GM21528 (cell line): ENCODE results near the gene KIF24.
"Not testable (repeated sequence)": the region's sequence is repeated elsewhere in the genome, so short reads cannot be mapped to it uniquely, and the experiment has no call there.

ENCODE experiments used
- ATAC-seq: cut with Tn5 transposase; IDR thresholded peaks from one replicate; pipeline ENCODE4 v1.9.1; 2021; ENCODE audit warnings: mild to moderate bottlenecking, moderate library complexity; ENCODE audit not compliant: unreplicated experiment, low FRiP score

Gene KIF24, protein sequence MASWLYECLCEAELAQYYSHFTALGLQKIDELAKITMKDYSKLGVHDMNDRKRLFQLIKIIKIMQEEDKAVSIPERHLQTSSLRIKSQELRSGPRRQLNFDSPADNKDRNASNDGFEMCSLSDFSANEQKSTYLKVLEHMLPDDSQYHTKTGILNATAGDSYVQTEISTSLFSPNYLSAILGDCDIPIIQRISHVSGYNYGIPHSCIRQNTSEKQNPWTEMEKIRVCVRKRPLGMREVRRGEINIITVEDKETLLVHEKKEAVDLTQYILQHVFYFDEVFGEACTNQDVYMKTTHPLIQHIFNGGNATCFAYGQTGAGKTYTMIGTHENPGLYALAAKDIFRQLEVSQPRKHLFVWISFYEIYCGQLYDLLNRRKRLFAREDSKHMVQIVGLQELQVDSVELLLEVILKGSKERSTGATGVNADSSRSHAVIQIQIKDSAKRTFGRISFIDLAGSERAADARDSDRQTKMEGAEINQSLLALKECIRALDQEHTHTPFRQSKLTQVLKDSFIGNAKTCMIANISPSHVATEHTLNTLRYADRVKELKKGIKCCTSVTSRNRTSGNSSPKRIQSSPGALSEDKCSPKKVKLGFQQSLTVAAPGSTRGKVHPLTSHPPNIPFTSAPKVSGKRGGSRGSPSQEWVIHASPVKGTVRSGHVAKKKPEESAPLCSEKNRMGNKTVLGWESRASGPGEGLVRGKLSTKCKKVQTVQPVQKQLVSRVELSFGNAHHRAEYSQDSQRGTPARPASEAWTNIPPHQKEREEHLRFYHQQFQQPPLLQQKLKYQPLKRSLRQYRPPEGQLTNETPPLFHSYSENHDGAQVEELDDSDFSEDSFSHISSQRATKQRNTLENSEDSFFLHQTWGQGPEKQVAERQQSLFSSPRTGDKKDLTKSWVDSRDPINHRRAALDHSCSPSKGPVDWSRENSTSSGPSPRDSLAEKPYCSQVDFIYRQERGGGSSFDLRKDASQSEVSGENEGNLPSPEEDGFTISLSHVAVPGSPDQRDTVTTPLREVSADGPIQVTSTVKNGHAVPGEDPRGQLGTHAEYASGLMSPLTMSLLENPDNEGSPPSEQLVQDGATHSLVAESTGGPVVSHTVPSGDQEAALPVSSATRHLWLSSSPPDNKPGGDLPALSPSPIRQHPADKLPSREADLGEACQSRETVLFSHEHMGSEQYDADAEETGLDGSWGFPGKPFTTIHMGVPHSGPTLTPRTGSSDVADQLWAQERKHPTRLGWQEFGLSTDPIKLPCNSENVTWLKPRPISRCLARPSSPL (N-terminal part only)

DNA sequence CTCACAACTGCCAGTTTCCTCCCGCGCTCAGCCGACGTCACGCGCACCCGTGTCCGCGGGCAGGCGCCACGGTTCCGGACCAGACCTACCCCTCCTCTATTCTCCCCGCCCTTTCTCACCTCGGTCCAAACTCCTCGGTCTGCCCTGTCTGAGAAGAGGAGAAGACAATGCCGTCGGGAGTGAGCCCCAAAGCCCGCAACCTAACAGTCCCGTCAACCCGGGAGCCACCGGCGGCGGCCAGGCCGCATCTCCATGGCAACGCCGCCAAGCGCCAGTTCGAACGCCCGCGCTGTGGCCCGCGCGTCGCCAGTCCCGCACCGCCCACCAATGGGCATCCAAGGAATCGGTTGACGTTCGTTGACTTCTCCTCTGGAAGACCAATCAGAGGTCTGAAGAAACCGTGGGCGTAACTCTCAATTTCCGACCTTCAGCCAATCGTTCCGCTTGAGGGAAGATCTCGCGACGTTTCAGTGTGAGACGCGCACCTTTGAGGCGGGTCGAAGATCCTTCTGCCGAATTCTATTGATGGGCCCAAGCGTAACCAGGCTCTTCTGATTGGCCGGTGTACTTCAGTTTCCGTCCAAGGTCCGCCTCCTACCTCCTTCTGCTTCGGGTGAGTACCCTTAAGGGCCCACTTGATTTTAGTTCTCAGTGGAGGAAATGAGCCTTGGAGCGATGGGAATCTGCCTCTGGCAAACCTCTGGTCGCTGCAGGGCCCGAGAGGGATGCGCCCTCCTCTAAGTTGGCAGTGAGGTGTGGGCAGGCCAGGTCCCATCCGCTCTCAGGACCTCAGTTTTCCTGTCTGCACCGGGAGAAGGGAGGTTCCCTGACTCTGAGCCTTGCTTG lies at the start of gene KIF24, which contains the start of gene NUDT2:
KIF24 (minus strand) TSS at position 282 of the 846 bp plus-strand sequence. CDS start 17,922 bp downstream, outside the sequence.
NUDT2 (plus strand) TSS at position 583 of the 846 bp plus-strand sequence. CDS start 9,471 bp downstream, outside the sequence.
- peak; percentile 94 for ATAC-seq

DNA sequence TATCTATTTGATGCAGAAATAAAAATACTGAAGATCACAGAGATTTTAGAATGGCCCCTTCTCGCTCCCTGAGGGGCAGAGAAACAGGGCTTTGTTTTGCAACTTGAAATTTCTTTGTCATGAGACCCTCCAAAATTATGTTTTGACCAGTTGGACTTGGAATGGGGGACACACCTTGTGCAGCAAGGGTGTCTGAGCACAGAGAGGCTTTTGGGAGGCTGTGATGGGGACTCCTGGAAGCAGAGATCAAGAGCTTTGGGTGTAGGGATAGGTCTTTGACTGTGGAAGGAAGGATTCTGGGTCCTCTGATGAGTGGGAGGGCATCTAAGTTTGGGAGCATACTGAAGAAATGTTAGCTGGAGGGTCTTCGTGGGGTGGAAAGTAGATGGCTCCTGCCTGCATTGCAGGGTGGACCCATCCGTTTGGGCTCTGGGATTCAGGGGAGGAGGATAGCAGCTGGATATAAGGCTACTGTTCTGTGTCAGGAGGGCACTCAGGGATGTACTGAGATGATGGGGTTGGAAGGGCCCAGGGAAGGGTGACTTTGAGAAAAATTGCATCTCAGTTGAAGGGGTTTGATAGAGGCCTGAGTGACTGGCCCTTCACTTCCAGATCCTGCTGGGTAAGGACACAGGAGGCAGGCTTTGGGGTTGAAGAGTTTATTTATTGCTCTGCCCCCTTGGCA lies 49.5 kb upstream of the KIF24 start:
- no peak for ATAC-seq

DNA sequence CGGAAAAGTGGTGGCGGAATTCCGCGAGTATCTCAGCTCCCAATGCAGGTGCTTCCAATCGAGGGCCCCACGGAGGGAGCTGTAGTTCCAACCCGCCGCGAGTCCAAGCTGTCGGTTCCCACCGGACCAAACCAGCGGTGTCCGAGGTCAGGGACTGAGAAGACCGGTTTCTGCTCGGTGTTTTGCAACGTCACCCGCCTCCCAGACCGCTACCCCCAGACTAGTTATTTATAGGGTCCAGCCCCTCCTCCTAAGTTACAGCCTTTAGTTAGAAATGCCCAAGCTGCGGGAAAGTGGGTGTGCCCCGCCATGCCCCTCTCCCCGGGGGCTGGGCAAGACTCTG lies 48.3 kb upstream of the KIF24 start:
- ATAC-seq, result no peak

DNA sequence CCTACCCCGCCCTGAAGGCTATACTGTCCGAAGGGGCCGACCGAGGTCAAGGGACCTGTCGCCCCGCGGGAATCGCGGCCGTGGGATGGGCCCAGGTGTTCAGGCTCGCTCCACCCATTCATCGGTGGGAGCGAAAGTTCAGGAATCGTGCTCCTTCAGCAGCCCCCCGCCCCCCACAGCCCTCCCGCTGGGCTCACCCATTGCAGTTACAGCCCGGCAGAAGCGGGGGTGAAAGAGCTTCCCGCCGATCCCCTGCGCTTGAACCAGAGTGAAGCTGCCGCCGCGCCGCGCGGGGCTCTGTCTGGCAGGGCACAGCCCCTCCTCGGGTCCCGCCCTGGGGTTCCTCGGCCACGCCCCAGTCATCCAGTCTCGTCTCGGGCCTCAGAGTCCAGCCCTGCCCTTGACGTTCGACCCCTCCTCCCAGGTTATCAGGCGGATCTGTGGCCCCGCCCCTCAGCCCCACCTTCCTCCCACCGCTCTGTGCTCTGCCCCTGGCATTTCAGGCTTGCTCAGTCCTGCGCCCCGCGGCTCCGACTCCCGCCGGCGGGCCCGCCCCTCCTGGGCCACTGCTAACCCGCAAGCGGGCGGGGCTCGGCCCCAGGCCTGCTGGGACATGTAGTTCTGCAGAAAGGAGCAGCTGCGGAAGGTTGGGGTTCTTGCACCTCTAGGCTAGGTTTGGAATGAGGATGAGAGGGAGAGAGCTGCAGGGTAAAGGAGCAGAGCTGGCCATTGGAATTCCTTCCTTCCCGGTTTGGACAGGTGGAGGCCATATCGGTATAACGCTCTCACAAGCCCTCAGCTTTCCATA lies 47.7 kb upstream of the KIF24 start, which contains the start of gene MYORG:
MYORG (minus strand) TSS at position 303 of the 808 bp plus-strand sequence. CDS start 3,955 bp downstream, outside the sequence.
- peak; percentile 82 for ATAC-seq

- ATAC-seq, result peak; percentile 32
These were observed 47.0 kb upstream of the KIF24 start for GRCh38 chr9:34375901-34376595.

DNA sequence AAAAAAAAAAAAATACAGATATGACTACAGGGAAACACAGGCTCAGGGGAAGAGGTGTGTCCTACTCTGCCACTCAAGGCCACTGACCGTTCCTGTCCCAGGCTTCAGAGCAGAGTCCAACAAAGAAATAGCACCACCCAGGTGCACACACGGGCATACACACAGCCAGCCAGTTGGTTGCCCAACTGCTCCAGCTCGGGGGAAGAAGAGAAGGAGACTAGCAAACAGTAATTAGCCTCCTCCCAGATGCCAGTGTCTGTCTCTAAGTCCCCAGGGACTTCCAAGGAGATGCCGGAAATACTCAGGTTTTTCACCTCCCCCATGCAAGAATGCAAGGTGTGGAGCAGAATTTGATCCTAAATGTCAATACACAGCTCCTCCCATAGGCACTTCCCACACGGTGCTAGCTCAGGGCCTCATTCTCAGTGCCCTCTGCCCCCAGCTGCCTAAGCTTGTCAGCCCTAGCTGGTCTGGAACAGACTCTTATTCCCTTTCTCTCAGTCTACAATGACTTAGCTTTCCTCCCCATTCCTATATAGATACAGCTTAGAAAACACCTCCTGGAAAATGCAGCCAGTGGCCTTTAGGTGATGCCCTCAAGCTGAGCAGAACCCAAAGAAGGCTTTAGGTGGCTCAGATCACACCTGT lies 46.0 kb upstream of the KIF24 start:
- ATAC-seq, result no peak

- ATAC-seq, result no peak
These were observed 45.3 kb upstream of the KIF24 start for GRCh38 chr9:34374339-34374738.

- no peak for ATAC-seq
These were observed 44.7 kb upstream of the KIF24 start for GRCh38 chr9:34373749-34374148.

DNA sequence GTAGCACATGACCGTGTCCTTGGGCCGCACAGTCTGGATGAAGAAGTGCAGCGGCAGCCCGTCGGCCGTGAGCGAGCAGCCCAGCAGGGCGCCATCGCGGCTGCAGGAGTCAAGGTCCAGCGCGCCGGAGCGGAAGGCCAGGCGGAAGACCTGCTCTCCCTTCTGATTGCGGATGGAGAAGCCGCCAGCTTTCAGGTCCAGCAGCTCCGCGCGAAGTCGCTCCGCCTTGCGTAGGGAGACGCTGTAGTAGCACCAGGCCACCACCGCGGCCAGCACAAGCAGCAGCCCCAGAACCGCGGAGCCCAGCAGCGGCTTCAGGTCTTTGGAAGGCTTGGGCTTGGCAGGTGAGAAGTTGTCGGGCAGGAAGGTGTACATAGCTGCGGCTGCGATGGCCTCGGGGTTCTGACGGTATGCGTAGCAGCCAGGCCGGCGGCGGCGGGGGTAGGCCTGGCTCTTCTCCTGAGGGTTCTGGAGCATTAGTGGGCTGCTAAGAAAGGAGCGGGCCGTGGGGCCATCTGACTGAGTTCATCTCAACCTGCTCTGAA lies 43.5 kb upstream of the KIF24 start:
- no peak for ATAC-seq

DNA sequence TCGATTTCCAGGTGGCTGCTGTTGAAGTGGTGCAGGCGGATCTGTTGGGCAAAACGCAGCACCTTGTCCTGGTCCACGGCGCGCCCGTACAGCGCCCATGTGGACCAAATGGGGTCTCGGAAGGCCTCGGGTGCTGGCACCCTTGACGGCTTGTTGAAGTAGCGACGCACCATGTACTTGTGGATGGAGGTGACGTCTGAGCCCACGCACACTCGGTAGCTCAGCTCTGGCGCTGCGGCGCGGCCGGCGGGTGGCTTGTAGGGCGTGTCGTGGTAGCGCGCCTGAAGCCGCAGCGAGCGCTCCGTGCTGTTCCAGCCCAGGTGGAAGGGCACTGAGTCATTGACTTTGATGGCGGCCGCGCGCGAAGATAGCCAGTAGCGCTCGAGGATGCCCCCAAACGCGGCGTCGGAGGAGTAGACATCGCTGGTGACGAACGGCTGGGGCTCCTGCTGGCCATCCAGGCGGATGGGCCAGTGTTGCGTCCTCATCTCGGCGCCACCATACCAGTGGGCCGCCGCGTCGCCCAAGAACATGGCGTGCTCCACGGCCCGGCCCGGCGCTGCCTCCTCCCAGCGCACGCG lies 42.9 kb upstream of the KIF24 start:
- ATAC-seq, result no peak

- ATAC-seq, result no peak
These were observed 42.2 kb upstream of the KIF24 start for GRCh38 chr9:34370970-34371880.

GRCh38 chr9:34370335-34370969 lies 41.4 kb upstream of the KIF24 start:
- no peak for ATAC-seq

GRCh38 chr9:34369636-34370035 lies 40.6 kb upstream of the KIF24 start:
- no peak for ATAC-seq

- not testable (repeated sequence) for ATAC-seq
These were observed 39.7 kb upstream of the KIF24 start for GRCh38 chr9:34368796-34369195.
